K562 (cell line): ENCODE results near the gene SLC15A1. TPM values are rescaled to one million over a fixed set of nuclear protein-coding genes. Genes with fewer than 3 reads are reported as not detected.

Experiments used
- ATAC-seq: fragments of 200-7000 bp; cut with Tn5 transposase; 3 replicates; pipeline ENCODE4 v1.9.1; 2020; ENCODE audit warnings: moderate library complexity
- BruUV-seq: library from RNA; stranded (reverse); fragments of 400-500 nt; replicated peaks from 2 replicates; lab custom pipeline; 2021; lab: Mats Ljungman, UMichigan
- CTCF ChIA-PET: fragments of 300-600 bp; formaldehyde crosslinking; extraction: SDS; loops from one replicate; lab custom pipeline; 2021; ENCODE audit warnings: low intra/inter-chr PET ratio; lab: Yijun Ruan, JAX
- POLR2A ChIA-PET: fragments of 300-600, 350-650 bp; sonication (Branson Sonifier 250); formaldehyde crosslinking; extraction: SDS; loops from one replicate; lab custom pipeline; 2021; ENCODE audit warnings: antibody characterized with exemption, inconsistent platforms; lab: Yijun Ruan, JAX
- DNase-seq, 4 experiments: peaks; one replicate each; pipeline versions ENCODE4 v3.0.0 to v3.0.0-alpha.2; 2011 to 2018; ENCODE audit warnings: low spot score in 3 of 4, mixed read lengths in 3 of 4; ENCODE audit errors: extremely low read depth in 1 of 4
- FAIRE-seq: peaks from 2 replicates; lab custom pipeline; 2011; peaks lifted over from hg19 to GRCh38; lab: Jason Lieb, UNC
- H2AFZ ChIP-seq: 2 replicates; pipeline ENCODE4 v1.6.0; 2011; ENCODE audit warnings: low read depth, low read length, control low read depth, inconsistent platforms
- H3K27ac ChIP-seq: fragments of 200-600 bp; 3 replicates; pipeline ENCODE4 v1.8.0; 2011; ENCODE audit warnings: low read depth, mild to moderate bottlenecking, control low read depth, inconsistent platforms, low read length, moderate library complexity, mixed read lengths; ENCODE audit errors: extremely low read depth
- H3K27me3 ChIP-seq, 2 experiments: fragments of 300-600 bp in 1 of 2; 2 replicates in 1 of 2; 3 replicates in 1 of 2; pipeline versions ENCODE4 v1.6.0 to v1.8.0; 2011; ENCODE audit warnings: inconsistent platforms in 2 of 2, low read length in 2 of 2, mild to moderate bottlenecking in 1 of 2, mixed read lengths in 1 of 2, moderate library complexity in 1 of 2; ENCODE audit not compliant: control insufficient read depth in 2 of 2, insufficient read depth in 2 of 2
- H3K36me3 ChIP-seq: fragments of 300-600 bp; 3 replicates; pipeline ENCODE4 v1.8.0; 2011; ENCODE audit warnings: mild to moderate bottlenecking, low read length, inconsistent platforms; ENCODE audit not compliant: control insufficient read depth, insufficient read depth
- H3K4me1 ChIP-seq, 2 experiments: fragments of 200-600 bp in 1 of 2; replicated peaks in 1 of 2; 2 replicates in 1 of 2; 3 replicates in 1 of 2; pipeline versions ENCODE4 v1.5.1 to v1.8.0; 2011; ENCODE audit warnings: inconsistent platforms in 2 of 2, low read length in 2 of 2, mild to moderate bottlenecking in 1 of 2, mixed read lengths in 1 of 2, moderate library complexity in 1 of 2; ENCODE audit not compliant: control insufficient read depth in 2 of 2, insufficient read depth in 2 of 2
- H3K4me2 ChIP-seq: 2 replicates; pipeline ENCODE4 v1.6.1; 2011; ENCODE audit warnings: low read length, control low read depth, inconsistent platforms, mixed read lengths; ENCODE audit not compliant: insufficient read depth
- H3K4me3 ChIP-seq: fragments of 200-600 bp; sonication (generic), shearing (Covaris generic); 2 replicates; pipeline ENCODE4 v1.5.1; 2016; ENCODE audit warnings: control low read depth, inconsistent platforms
- H3K79me2 ChIP-seq: fragments of 200-600 bp; 3 replicates; pipeline ENCODE4 v1.8.0; 2011; ENCODE audit warnings: low read length, inconsistent platforms; ENCODE audit not compliant: control insufficient read depth, insufficient read depth
- H3K9ac ChIP-seq, 2 experiments: 2 replicates each; pipeline versions ENCODE4 v1.6.0 to v1.6.1; 2011; ENCODE audit warnings: low read depth in 2 of 2, low read length in 2 of 2, control low read depth in 1 of 2, inconsistent platforms in 1 of 2, mild to moderate bottlenecking in 1 of 2, mixed read lengths in 1 of 2; ENCODE audit not compliant: insufficient read depth in 1 of 2
- H3K9me1 ChIP-seq: one replicate; pipeline ENCODE4 v1.6.0; 2011; ENCODE audit warnings: inconsistent platforms, mild to moderate bottlenecking, low read length, moderate library complexity; ENCODE audit not compliant: control insufficient read depth, insufficient read depth
- H3K9me3 ChIP-seq: replicated peaks from 2 replicates; pipeline ENCODE4 v1.5.1; 2011; ENCODE audit warnings: low read depth, low read length, inconsistent platforms; ENCODE audit not compliant: control insufficient read depth, insufficient read depth
- H4K20me1 ChIP-seq: replicated peaks from 2 replicates; pipeline ENCODE4 v1.6.1; 2011; ENCODE audit warnings: low read length, inconsistent platforms, mixed read lengths; ENCODE audit not compliant: control insufficient read depth, insufficient read depth
- ATF7 ChIP-seq: fragments of 450-650 bp; IDR thresholded peaks from 2 replicates; pipeline ENCODE4 v1.7.1; 2014; ENCODE audit warnings: mild to moderate bottlenecking, moderate library complexity
- CBX8 ChIP-seq: fragments of 200-600 bp; sonication (generic); IDR thresholded peaks from 2 replicates; pipeline ENCODE4 v1.6.1; 2012; ENCODE audit warnings: borderline replicate concordance, mixed run types, low read depth, mild to moderate bottlenecking, moderate library complexity, mixed read lengths, low read length, control low read depth, inconsistent platforms; ENCODE audit not compliant: poor library complexity, severe bottlenecking; ENCODE audit errors: extremely low read depth
- CEBPB ChIP-seq: fragments of 450-650 bp; IDR thresholded peaks from 2 replicates; pipeline ENCODE4 v1.6.1; 2016; ENCODE audit warnings: missing genetic modification characterization, missing compliant biosample characterization
- CXXC5 ChIP-seq: fragments of 250-450 bp; sonication (Bioruptor Pico); IDR thresholded peaks from 2 replicates; pipeline ENCODE4 v1.8.0; 2022; ENCODE audit warnings: inconsistent platforms, mild to moderate bottlenecking, moderate library complexity
- NCOA6 ChIP-seq: fragments of 450-650 bp; IDR thresholded peaks from 2 replicates; pipeline ENCODE4 v1.6.1; 2017; ENCODE audit warnings: mild to moderate bottlenecking
- WGBS: fragments of 100-300 bp; shearing (Covaris generic); methylation state at CpG from one replicate; pipeline ENCODE4 v1.1.6; 2016; ENCODE audit warnings: low coverage, mixed read lengths; ENCODE audit not compliant: insufficient coverage; ENCODE audit errors: missing lambda C conversion rate; 5-methylcytosine and 5-hydroxymethylcytosine counted together
- in situ Hi-C: fragments of 300-500 bp; cut with MboI; formaldehyde crosslinking; loops from 4 replicates; pipeline ENCODE4 v1.15.0; 2018; ENCODE audit warnings: inconsistent platforms, mixed read lengths
- intact Hi-C: fragments of 100-400 bp; cut with micrococcal nuclease; formaldehyde crosslinking; loops from 2 replicates; pipeline ENCODE4 v1.14.2; 2022
- polyA plus RNA-seq, 8 experiments: library from polyadenylated mRNA; depleted of rRNA in 4 of 8; stranded (reverse) in 5 of 8; unstranded in 3 of 8; fragments of >200 nt; fragmentation: Nextera tagmentation in 2 of 8; fragmentation: Illumina TruSeq in 1 of 8; extraction: Ambion mirVana in 2 of 8; extraction: Trizol in 1 of 8; gene quantifications; 2 replicates each; pipeline versions ENCODE4 v1.2.1 to v1.2.3, GENCODE V29; 2011 to 2014; ENCODE audit warnings: inconsistent platforms in 1 of 8, missing spikeins in 1 of 8
- total RNA-seq, 7 experiments: library from RNA; depleted of rRNA in 6 of 7; stranded (reverse); fragments of >200 nt in 6 of 7; fragmentation: Illumina TruSeq in 2 of 7; extraction: Trizol in 2 of 7; gene quantifications; 2 replicates each; pipeline versions ENCODE4 v1.2.1 to v1.2.3, GENCODE V29; 2011 to 2021; ENCODE audit warnings: low replicate concordance in 1 of 7
- TF ChIP-seq, protein P1 (sequence below): fragments of 450-650 bp; IDR thresholded peaks from 2 replicates; pipeline ENCODE4 v1.6.1; 2018; ENCODE audit not compliant: partially characterized antibody

SLC15A1 gene
- total and polyA plus RNA-seq, 9 of the 15 experiments (the other 6 are each of a cell fraction or from before 2014, with no cell fraction given): not detected

- TF ChIP-seq CBX8: no peak
Observed at GRCh38 chr13:98761986-98762616, 9.6 kb upstream of the SLC15A1 start (continued).

- Histone ChIP-seq H3K27ac (no peak overlapping the region), H3K79me2 (no peaks in the 10 kb centered on the region), H2AFZ (no peak overlapping the region), H3K36me3 (no peaks in the 10 kb centered on the region), H3K4me2 (peak overlapping the region; percentile 25), H3K4me1 (no peaks in the 10 kb centered on the region), H3K9me3 (no peaks in the 10 kb centered on the region), H3K27me3 (peaks cover 19 to 39% of the 10 kb centered on the region in 2 experiments), H3K4me3 (no peak overlapping the region), H4K20me1 (no peaks in the 10 kb centered on the region), H3K9ac (no peak overlapping the region), H3K9me1 (no peaks in the 10 kb centered on the region)
- ATAC-seq: no peak
- in situ Hi-C loops: no loop called here
- DNase-seq: no peak
- ChIA-PET POLR2A (interaction anchor here (0.5 to 1.6 kb wide), 3 partner anchors 14 to 18 kb away, joined by 3 to 7 read pairs (median 3); no protein-coding TSS in a partner anchor), CTCF (interaction anchor here (0.7 kb wide), 1 partner anchor 236 kb away, joined by 3 read pairs; no protein-coding TSS in a partner anchor)
- under 1% methylated on average over 14 of the region's 15 CpGs for WGBS
- intact Hi-C loops: no loop called here
- TF ChIP-seq ATF7: peak; percentile 21; the same call in 1 of the 2 replicates
- TF ChIP-seq, protein P1, sequence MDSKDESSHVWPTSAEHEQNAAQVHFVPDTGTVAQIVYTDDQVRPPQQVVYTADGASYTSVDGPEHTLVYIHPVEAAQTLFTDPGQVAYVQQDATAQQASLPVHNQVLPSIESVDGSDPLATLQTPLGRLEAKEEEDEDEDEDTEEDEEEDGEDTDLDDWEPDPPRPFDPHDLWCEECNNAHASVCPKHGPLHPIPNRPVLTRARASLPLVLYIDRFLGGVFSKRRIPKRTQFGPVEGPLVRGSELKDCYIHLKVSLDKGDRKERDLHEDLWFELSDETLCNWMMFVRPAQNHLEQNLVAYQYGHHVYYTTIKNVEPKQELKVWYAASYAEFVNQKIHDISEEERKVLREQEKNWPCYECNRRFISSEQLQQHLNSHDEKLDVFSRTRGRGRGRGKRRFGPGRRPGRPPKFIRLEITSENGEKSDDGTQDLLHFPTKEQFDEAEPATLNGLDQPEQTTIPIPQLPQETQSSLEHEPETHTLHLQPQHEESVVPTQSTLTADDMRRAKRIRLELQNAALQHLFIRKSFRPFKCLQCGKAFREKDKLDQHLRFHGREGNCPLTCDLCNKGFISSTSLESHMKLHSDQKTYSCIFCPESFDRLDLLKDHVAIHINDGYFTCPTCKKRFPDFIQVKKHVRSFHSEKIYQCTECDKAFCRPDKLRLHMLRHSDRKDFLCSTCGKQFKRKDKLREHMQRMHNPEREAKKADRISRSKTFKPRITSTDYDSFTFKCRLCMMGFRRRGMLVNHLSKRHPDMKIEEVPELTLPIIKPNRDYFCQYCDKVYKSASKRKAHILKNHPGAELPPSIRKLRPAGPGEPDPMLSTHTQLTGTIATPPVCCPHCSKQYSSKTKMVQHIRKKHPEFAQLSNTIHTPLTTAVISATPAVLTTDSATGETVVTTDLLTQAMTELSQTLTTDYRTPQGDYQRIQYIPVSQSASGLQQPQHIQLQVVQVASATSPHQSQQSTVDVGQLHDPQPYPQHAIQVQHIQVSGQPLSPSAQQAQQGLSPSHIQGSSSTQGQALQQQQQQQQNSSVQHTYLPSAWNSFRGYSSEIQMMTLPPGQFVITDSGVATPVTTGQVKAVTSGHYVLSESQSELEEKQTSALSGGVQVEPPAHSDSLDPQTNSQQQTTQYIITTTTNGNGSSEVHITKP: peak; percentile 91
- TF ChIP-seq CXXC5 (CRISPR knock-in tag): no peak
- TF ChIP-seq NCOA6: no peak
- peak; percentile 43 for TF ChIP-seq CEBPB (tag)
- BruUV-seq: no TSS peak
- no peak for FAIRE-seq
Observed at GRCh38 chr13:98761126-98761985, 8.9 kb upstream of the SLC15A1 start.
